ENCODE measurements around the gene KDM2B. TPM values are rescaled to one million over a fixed set of nuclear protein-coding genes. Genes with fewer than 3 reads are reported as not detected.

Gene KDM2B
- polyA plus RNA-seq, 1 donor (not counting 4 experiments of a cell fraction or from before 2014, with no cell fraction given), result 10.3 TPM

DNA sequence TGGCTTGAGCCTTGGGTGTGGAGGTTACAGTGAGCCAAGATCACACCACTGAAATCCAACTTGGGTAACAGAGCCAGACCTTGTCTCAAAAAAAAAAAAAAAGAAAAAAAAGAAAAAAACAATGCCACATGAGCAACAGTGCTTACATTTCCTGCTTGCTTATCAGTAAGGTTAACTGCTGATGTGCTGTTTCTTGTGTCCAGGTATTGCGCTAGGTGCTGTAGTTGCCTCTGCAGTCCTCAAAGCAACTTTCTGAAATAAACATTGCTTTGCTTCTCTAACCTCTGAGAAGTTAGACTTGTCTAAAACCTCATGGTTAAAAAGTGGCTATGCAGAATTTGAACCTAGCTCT is 156.2 kb downstream of the KDM2B start:
- Histone ChIP-seq H4K20me1 (ENCODE audit: control insufficient read depth, extremely low read depth, insufficient read depth, low read length) (no peaks in the 10 kb centered on the region), H3K9me3 (ENCODE audit: control insufficient read depth, low read depth, low read length) (no peaks in the 10 kb centered on the region), H3K79me2 (ENCODE audit: control insufficient read depth, insufficient read depth, low read length) (no peaks in the 10 kb centered on the region), H3K4me1 (ENCODE audit: control insufficient read depth, extremely low read depth, insufficient read depth, low read length) (no peaks in the 10 kb centered on the region), H3K9me1 (ENCODE audit: control insufficient read depth, extremely low read depth, insufficient read depth, low read length) (no peaks in the 10 kb centered on the region), H3K4me3 (ENCODE audit: control insufficient read depth in 2 of 3, extremely low read depth in 1 of 3, insufficient read depth in 2 of 3, low read depth in 1 of 3, low read length in 3 of 3) (no peak overlapping the region), H3K9ac (ENCODE audit: control insufficient read depth, extremely low read depth, insufficient read depth, low read length) (no peak overlapping the region), H3K27ac (ENCODE audit: control insufficient read depth, insufficient read depth, low read length) (no peak overlapping the region), H3K27me3 (ENCODE audit: control insufficient read depth, extremely low read depth, insufficient read depth, low read length) (no peaks in the 10 kb centered on the region), H3K36me3 (ENCODE audit: control insufficient read depth in 2 of 2, extremely low read depth in 1 of 2, insufficient read depth in 2 of 2, low read length in 2 of 2) (peaks cover 27 to 48% of the 10 kb centered on the region in 2 experiments), H2AFZ (ENCODE audit: control insufficient read depth, low read length) (no peak overlapping the region), H3K4me2 (ENCODE audit: control insufficient read depth, extremely low read depth, insufficient read depth, low read depth, low read length) (no peak overlapping the region)
- dilution Hi-C loops (cut with MboI; ENCODE audit: extremely low pct_ligation_motif_present, low sequenced_read_pairs), result no loop called here
- no peak for TF ChIP-seq EZH2 (IDR thresholded peaks at IDR 0.05; ENCODE audit: low read length)
- TF ChIP-seq, protein P1, sequence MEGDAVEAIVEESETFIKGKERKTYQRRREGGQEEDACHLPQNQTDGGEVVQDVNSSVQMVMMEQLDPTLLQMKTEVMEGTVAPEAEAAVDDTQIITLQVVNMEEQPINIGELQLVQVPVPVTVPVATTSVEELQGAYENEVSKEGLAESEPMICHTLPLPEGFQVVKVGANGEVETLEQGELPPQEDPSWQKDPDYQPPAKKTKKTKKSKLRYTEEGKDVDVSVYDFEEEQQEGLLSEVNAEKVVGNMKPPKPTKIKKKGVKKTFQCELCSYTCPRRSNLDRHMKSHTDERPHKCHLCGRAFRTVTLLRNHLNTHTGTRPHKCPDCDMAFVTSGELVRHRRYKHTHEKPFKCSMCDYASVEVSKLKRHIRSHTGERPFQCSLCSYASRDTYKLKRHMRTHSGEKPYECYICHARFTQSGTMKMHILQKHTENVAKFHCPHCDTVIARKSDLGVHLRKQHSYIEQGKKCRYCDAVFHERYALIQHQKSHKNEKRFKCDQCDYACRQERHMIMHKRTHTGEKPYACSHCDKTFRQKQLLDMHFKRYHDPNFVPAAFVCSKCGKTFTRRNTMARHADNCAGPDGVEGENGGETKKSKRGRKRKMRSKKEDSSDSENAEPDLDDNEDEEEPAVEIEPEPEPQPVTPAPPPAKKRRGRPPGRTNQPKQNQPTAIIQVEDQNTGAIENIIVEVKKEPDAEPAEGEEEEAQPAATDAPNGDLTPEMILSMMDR (optimal IDR thresholded peaks at IDR 0.05 in 1 of 3, IDR thresholded peaks at IDR 0.05 in 1 of 3, conservative IDR thresholded peaks at IDR 0.05 in 1 of 3; ENCODE audit: extremely low read depth in 1 of 3, insufficient read depth in 2 of 3, low read length in 3 of 3), result no peak
- FAIRE-seq (no peak), DNase-seq (ENCODE audit: low read depth, low spot score) (no peak)

DNA sequence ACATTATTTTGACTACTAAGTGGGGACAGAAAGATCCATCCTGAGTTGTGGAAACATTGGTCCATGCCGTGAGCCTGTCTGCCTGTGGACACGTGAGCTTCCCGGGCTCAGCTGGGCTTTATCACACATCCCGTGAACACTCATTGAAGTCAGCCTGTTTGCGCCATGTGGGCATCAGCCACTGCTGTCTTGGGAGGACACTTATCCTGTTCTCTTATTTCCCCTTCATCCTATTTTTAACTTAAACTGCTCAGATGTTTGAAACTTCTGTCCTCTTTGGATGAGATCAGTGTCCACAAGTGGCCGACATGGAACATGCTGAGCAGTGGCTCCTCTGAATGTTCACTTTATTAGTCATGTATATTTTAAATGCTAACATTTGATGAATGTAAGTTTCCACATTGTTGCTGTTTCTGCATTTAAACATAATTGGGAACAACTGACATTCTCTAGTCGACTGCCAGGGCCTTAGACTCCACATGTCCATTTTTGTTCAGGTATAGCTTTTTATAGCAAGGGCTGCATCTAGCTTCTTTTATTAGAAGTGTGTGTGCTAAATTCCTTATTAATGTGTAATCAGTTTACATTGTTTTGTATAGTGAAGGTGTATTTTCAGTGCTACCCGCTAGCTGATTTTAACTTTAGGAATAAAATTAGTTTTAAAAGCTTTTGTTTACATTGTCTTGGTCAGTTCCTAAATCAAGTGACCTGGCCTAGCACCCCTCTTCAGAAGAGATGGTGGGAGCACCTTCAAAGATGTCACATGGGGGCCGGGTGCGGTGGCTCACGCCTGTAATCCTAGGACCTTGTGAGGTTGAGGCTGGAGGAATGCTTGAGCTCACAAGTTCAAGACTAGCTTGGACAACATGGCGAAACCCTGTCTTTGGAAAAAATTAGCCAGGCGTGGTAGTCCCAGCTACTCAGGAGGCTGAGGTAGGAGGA is 156.9 kb downstream of the KDM2B start:
- no peak for DNase-seq (ENCODE audit: low read depth, low spot score)
- H3K9me3 ChIP-seq (ENCODE audit: control insufficient read depth, low read depth, low read length), result no peaks in the 10 kb centered on the region
- H3K4me1 ChIP-seq (ENCODE audit: control insufficient read depth, extremely low read depth, insufficient read depth, low read length), result no peaks in the 10 kb centered on the region
- peaks cover 4% of the 10 kb centered on the region for H3K79me2 ChIP-seq (ENCODE audit: control insufficient read depth, insufficient read depth, low read length)
- H4K20me1 ChIP-seq (ENCODE audit: control insufficient read depth, extremely low read depth, insufficient read depth, low read length), result no peaks in the 10 kb centered on the region
- no peaks in the 10 kb centered on the region for H3K27me3 ChIP-seq (ENCODE audit: control insufficient read depth, extremely low read depth, insufficient read depth, low read length)
- no peak overlapping the region for H3K4me3 ChIP-seq (ENCODE audit: control insufficient read depth in 2 of 3, extremely low read depth in 1 of 3, insufficient read depth in 2 of 3, low read depth in 1 of 3, low read length in 3 of 3)
- H3K27ac ChIP-seq (ENCODE audit: control insufficient read depth, insufficient read depth, low read length), result no peak overlapping the region
- no peak overlapping the region for H2AFZ ChIP-seq (ENCODE audit: control insufficient read depth, low read length)
- no peak for FAIRE-seq
- TF ChIP-seq, protein P1 (optimal IDR thresholded peaks at IDR 0.05 in 1 of 3, IDR thresholded peaks at IDR 0.05 in 1 of 3, conservative IDR thresholded peaks at IDR 0.05 in 1 of 3; ENCODE audit: extremely low read depth in 1 of 3, insufficient read depth in 2 of 3, low read length in 3 of 3), result no peak
- no peak for TF ChIP-seq EZH2 (IDR thresholded peaks at IDR 0.05; ENCODE audit: low read length)
- no peaks in the 10 kb centered on the region for H3K9me1 ChIP-seq (ENCODE audit: control insufficient read depth, extremely low read depth, insufficient read depth, low read length)
- no peak overlapping the region for H3K4me2 ChIP-seq (ENCODE audit: control insufficient read depth, extremely low read depth, insufficient read depth, low read depth, low read length)
- no peak overlapping the region for H3K9ac ChIP-seq (ENCODE audit: control insufficient read depth, extremely low read depth, insufficient read depth, low read length)
- peaks cover 27 to 50% of the 10 kb centered on the region in 2 experiments for H3K36me3 ChIP-seq (ENCODE audit: control insufficient read depth in 2 of 2, extremely low read depth in 1 of 2, insufficient read depth in 2 of 2, low read length in 2 of 2)
- dilution Hi-C loops (cut with MboI; ENCODE audit: extremely low pct_ligation_motif_present, low sequenced_read_pairs), result no loop called here

Data from keratinocyte (primary cell).